Hematopoietic multipotent progenitor cell treated with erythropoietin and hydrocortisone succinate and interleukin-3 and kit ligand, for 15 days (in vitro differentiated cells): ENCODE measurements around the gene NDUFS2.

Experiments
- DNase-seq: peaks from one replicate; pipeline ENCODE4 v3.0.0-alpha.2; 2015; ENCODE audit warnings: low spot score

NDUFS2 gene

GRCh38 chr1:161196111-161196510 is 6.1 kb upstream of the NDUFS2 start:
- no peak for DNase-seq

- DNase-seq = no peak
Observed at GRCh38 chr1:161196521-161197451, 5.4 kb upstream of the NDUFS2 start.

- DNase-seq = no peak
Observed at GRCh38 chr1:161197560-161198193, 4.5 kb upstream of the NDUFS2 start.

GRCh38 chr1:161198194-161198896 is 3.8 kb upstream of the NDUFS2 start:
- DNase-seq = no peak

- DNase-seq = no peak
Observed at GRCh38 chr1:161198897-161199431, 3.2 kb upstream of the NDUFS2 start, which contains the start of gene ADAMTS4. TSS of gene ADAMTS4 (minus strand) at chr1:161199054. CDS start at chr1:161198627, 427 bp downstream.

- DNase-seq = no peak
Observed at GRCh38 chr1:161199506-161200139, 2.5 kb upstream of the NDUFS2 start.

- no peak for DNase-seq
Observed at GRCh38 chr1:161200421-161200991, 1.7 kb upstream of the NDUFS2 start.

GRCh38 chr1:161200992-161201835 is 953 bp upstream of the NDUFS2 start:
- DNase-seq = no peak

GRCh38 chr1:161206411-161207140 is 4.4 kb downstream of the NDUFS2 start:
- no peak for DNase-seq

- no peak for DNase-seq
Observed at GRCh38 chr1:161207173-161207572, 5.0 kb downstream of the NDUFS2 start.

GRCh38 chr1:161209790-161210409 is 7.7 kb downstream of the NDUFS2 start:
- peak; percentile 76 for DNase-seq

GRCh38 chr1:161214369-161214768 is 12.2 kb downstream of the NDUFS2 start:
- DNase-seq = no peak

- DNase-seq = no peak
Observed at GRCh38 chr1:161215076-161215475, 12.9 kb downstream of the NDUFS2 start, which contains the start of gene FCER1G. TSS of gene FCER1G (plus strand) at chr1:161215295. CDS start at chr1:161215322, 27 bp downstream.

GRCh38 chr1:161216945-161217712 is 15.0 kb downstream of the NDUFS2 start:
- no peak for DNase-seq

GRCh38 chr1:161217831-161218230 is 15.7 kb downstream of the NDUFS2 start:
- DNase-seq = no peak

GRCh38 chr1:161218301-161219077 is 16.3 kb downstream of the NDUFS2 start:
- DNase-seq = no peak

GRCh38 chr1:161219078-161219892 is 17.1 kb downstream of the NDUFS2 start:
- DNase-seq = no peak
